DMS153 (cell line): ENCODE measurements around the gene MNDA.
"Not testable (repeated sequence)": the region's sequence is repeated elsewhere in the genome, so short reads cannot be mapped to it uniquely, and the experiment has no call there.

ENCODE experiments used
- DNase-seq: peaks from one replicate; lab custom pipeline; 2025; lab: John Stamatoyannopoulos, UW

MNDA gene

GRCh38 chr1:158839566-158839965 lies 8.4 kb downstream of the MNDA start:
- DNase-seq, result no peak

GRCh38 chr1:158840236-158840635 lies 9.1 kb downstream of the MNDA start:
- no peak for DNase-seq

GRCh38 chr1:158864595-158864994 lies 33.4 kb downstream of the MNDA start:
- DNase-seq, result no peak

GRCh38 chr1:158870438-158870837 lies 39.3 kb downstream of the MNDA start:
- not testable (repeated sequence) for DNase-seq

- DNase-seq, result no peak
Observed at GRCh38 chr1:158873141-158873540, 42.0 kb downstream of the MNDA start.

GRCh38 chr1:158893654-158894053 lies 62.5 kb downstream of the MNDA start:
- no peak for DNase-seq

- no peak for DNase-seq
Observed at GRCh38 chr1:158898722-158899121, 67.6 kb downstream of the MNDA start.
